Smooth muscle cell (in vitro differentiated cells): ENCODE measurements around the gene DHCR24. TPM values are rescaled to one million over a fixed set of nuclear protein-coding genes. Genes with fewer than 3 reads are reported as not detected.

ENCODE experiments used
- DNase-seq: peaks from one replicate; lab custom pipeline; 2025; ENCODE audit not compliant: unreplicated experiment; lab: John Stamatoyannopoulos, UW
- H2AFZ ChIP-seq: fragments of 200-600 bp; sonication (generic); 2 replicates; pipeline ENCODE4 v1.6.0; 2016; ENCODE audit warnings: antibody characterized with exemption, low read depth, mild to moderate bottlenecking
- H3F3A ChIP-seq: fragments of 200-600 bp; sonication (generic); 2 replicates; pipeline ENCODE4 v1.6.0; 2017; ENCODE audit warnings: antibody characterized with exemption, low read depth
- H3K27ac ChIP-seq: fragments of 200-600 bp; sonication (generic); 2 replicates; pipeline ENCODE4 v1.5.1; 2016; ENCODE audit warnings: low read depth, mild to moderate bottlenecking
- H3K27me3 ChIP-seq: fragments of 200-600 bp; sonication (generic); 2 replicates; pipeline ENCODE4 v1.6.1; 2016; ENCODE audit warnings: low read depth, mild to moderate bottlenecking
- H3K36me3 ChIP-seq: fragments of 200-600 bp; sonication (generic); 2 replicates; pipeline ENCODE4 v1.5.1; 2016; ENCODE audit warnings: low read depth
- H3K4me1 ChIP-seq: fragments of 200-600 bp; sonication (generic); 2 replicates; pipeline ENCODE4 v1.5.1; 2016; ENCODE audit warnings: low read depth
- H3K4me2 ChIP-seq: fragments of 200-600 bp; sonication (generic); 2 replicates; pipeline ENCODE4 v1.6.0; 2016; ENCODE audit warnings: mild to moderate bottlenecking
- H3K4me3 ChIP-seq: fragments of 200-600 bp; sonication (generic); 2 replicates; pipeline ENCODE4 v1.5.1; 2016; ENCODE audit warnings: mild to moderate bottlenecking
- H3K79me2 ChIP-seq: fragments of 200-600 bp; sonication (generic); 2 replicates; pipeline ENCODE4 v1.6.0; 2016; ENCODE audit warnings: low read depth, mild to moderate bottlenecking
- H3K9ac ChIP-seq: fragments of 200-600 bp; sonication (generic); 2 replicates; pipeline ENCODE4 v1.6.0; 2016; ENCODE audit warnings: low read depth
- H3K9me3 ChIP-seq: fragments of 200-600 bp; sonication (generic); replicated peaks from 2 replicates; pipeline ENCODE4 v1.5.1; 2016; ENCODE audit warnings: low read depth
- H4K20me1 ChIP-seq: fragments of 200-600 bp; sonication (generic); 2 replicates; pipeline ENCODE4 v1.6.0; 2016; ENCODE audit warnings: low read depth
- CTCF ChIP-seq: fragments of 200-600 bp; sonication (generic); IDR thresholded peaks from 2 replicates; pipeline ENCODE4 v1.5.1; 2017; ENCODE audit warnings: borderline replicate concordance, mild to moderate bottlenecking, antibody characterized with exemption; ENCODE audit not compliant: insufficient read depth, poor library complexity, severe bottlenecking
- WGBS: methylation state at CpG from one replicate; pipeline ENCODE4 v1.1.7; 2016; ENCODE audit warnings: low lambda C conversion rate; 5-methylcytosine and 5-hydroxymethylcytosine counted together
- polyA plus RNA-seq: library from polyadenylated mRNA; unstranded; fragments of >200 nt; fragmentation: Nextera tagmentation; extraction: Ambion mirVana; gene quantifications from 2 replicates; pipeline ENCODE4 v1.2.1, GENCODE V29; 2016
- total RNA-seq: library from RNA; depleted of rRNA; stranded (reverse); fragments of >200 nt; gene quantifications from 2 replicates; pipeline ENCODE4 v1.2.3, GENCODE V29; 2014

Gene DHCR24
- total and polyA plus RNA-seq, 2 experiments from 2014 or later = 47.2 to 64.2 TPM

- Histone ChIP-seq H3F3A (no peaks in the 10 kb centered on the region), H3K79me2 (no peaks in the 10 kb centered on the region), H3K4me3 (peak within 1 kb of the TSS; percentile 45), H3K9ac (no peak within 1 kb of the TSS), H3K27me3 (peaks cover 31% of the 10 kb centered on the region), H4K20me1 (no peaks in the 10 kb centered on the region), H3K27ac (no peak within 1 kb of the TSS), H3K4me1 (no peaks in the 10 kb centered on the region), H3K36me3 (no peaks in the 10 kb centered on the region), H3K9me3 (no peaks in the 10 kb centered on the region), H3K4me2 (peak within 1 kb of the TSS; percentile 84), H2AFZ (peak within 1 kb of the TSS; percentile 72)
- DNase-seq = no peak
- WGBS = 29% methylated on average over 43 of the region's 58 CpGs
- TF ChIP-seq CTCF = peak; percentile 23
Measured at GRCh38 chr1:54800899-54801759, 85.9 kb downstream of the DHCR24 start, which contains the start of gene TTC22. TSS of gene TTC22 (minus strand) at chr1:54801323. CDS start at chr1:54801163, 160 bp downstream.

- Histone ChIP-seq H3K9me3 (no peaks in the 10 kb centered on the region), H3K79me2 (no peaks in the 10 kb centered on the region), H3K4me3 (peak overlapping the region; percentile 45), H3K9ac (no peak overlapping the region), H3K4me1 (no peaks in the 10 kb centered on the region), H3F3A (no peaks in the 10 kb centered on the region), H3K27me3 (peaks cover 31% of the 10 kb centered on the region), H3K36me3 (no peaks in the 10 kb centered on the region), H4K20me1 (no peaks in the 10 kb centered on the region), H3K27ac (no peak overlapping the region), H2AFZ (peak overlapping the region; percentile 72), H3K4me2 (peak overlapping the region; percentile 84)
- TF ChIP-seq CTCF = no peak
- no peak for DNase-seq
- WGBS = 74% methylated on average over 39 of the region's 39 CpGs
Measured at GRCh38 chr1:54800041-54800898, 86.7 kb downstream of the DHCR24 start.

Other genes with a start within 250 kb of the DHCR24 start
- gene MROH7, start 245.4 kb downstream of the DHCR24 start, total RNA-seq = 0.58 and 0.76 TPM in 2 replicates
- 0.33 and 0.35 TPM in 2 replicates for gene MROH7, start 245.4 kb downstream of the DHCR24 start, polyA plus RNA-seq
- gene TTC4, start 171.3 kb downstream of the DHCR24 start, total RNA-seq = 12.6 and 14.7 TPM in 2 replicates
- 27.3 and 27.4 TPM in 2 replicates for gene TTC4, start 171.3 kb downstream of the DHCR24 start, polyA plus RNA-seq
- gene PARS2, start 122.7 kb downstream of the DHCR24 start, total RNA-seq = 1.7 and 4.1 TPM in 2 replicates
- 4.5 and 5.7 TPM in 2 replicates for gene PARS2, start 122.7 kb downstream of the DHCR24 start, polyA plus RNA-seq
- gene TTC22, start 85.9 kb downstream of the DHCR24 start, total RNA-seq = 1.3 TPM in 2 replicates
- 0.50 and 2.5 TPM in 2 replicates for gene TTC22, start 85.9 kb downstream of the DHCR24 start, polyA plus RNA-seq
- gene TMEM61, start 93.4 kb upstream of the DHCR24 start, total RNA-seq = 0.13 and 0.18 TPM in 2 replicates
- 0.44 and 0.86 TPM in 2 replicates for gene TMEM61, start 93.4 kb upstream of the DHCR24 start, polyA plus RNA-seq
- not detected in 2 replicates for gene BSND, start 111.7 kb upstream of the DHCR24 start, total RNA-seq
- gene BSND, start 111.7 kb upstream of the DHCR24 start, polyA plus RNA-seq = not detected in 2 replicates
- gene PCSK9, start 152.4 kb upstream of the DHCR24 start, total RNA-seq = 0.18 TPM in 1 of 2 replicates, not detected in the other
- gene PCSK9, start 152.4 kb upstream of the DHCR24 start, polyA plus RNA-seq = 0.47 and 0.70 TPM in 2 replicates